GM23338 (cell line): ENCODE results near the gene AKT1S1. TPM values are rescaled to one million over a fixed set of nuclear protein-coding genes. Genes with fewer than 3 reads are reported as not detected.
A peak's percentile ranks its signal among the peaks of the same experiment; 100 is the strongest.

Experiments
- ATAC-seq: fragments of 200-7000 bp; cut with Tn5 transposase; 3 replicates; pipeline ENCODE4 v1.9.1; 2020
- DNase-seq: peaks from one replicate; pipeline ENCODE4 v3.0.0-alpha.2; 2015; ENCODE audit warnings: low spot score
- H2AFZ ChIP-seq: fragments of 200-600 bp; sonication (generic); 2 replicates; pipeline ENCODE4 v1.8.0; 2016; ENCODE audit warnings: antibody characterized with exemption, mild to moderate bottlenecking, moderate library complexity
- H3F3A ChIP-seq: fragments of 200-600 bp; sonication (generic); replicated peaks from 2 replicates; pipeline ENCODE4 v1.8.0; 2017; ENCODE audit warnings: antibody characterized with exemption, mixed run types, low read depth
- H3K27ac ChIP-seq: fragments of 200-600 bp; sonication (generic); 2 replicates; pipeline ENCODE4 v1.6.1; 2016; ENCODE audit warnings: low read depth
- H3K27me3 ChIP-seq: fragments of 200-600 bp; sonication (generic); 2 replicates; pipeline ENCODE4 v1.8.0; 2016; ENCODE audit warnings: mild to moderate bottlenecking, mixed run types, moderate library complexity; ENCODE audit not compliant: insufficient read depth
- H3K36me3 ChIP-seq: fragments of 200-600 bp; sonication (generic); 2 replicates; pipeline ENCODE4 v1.8.0; 2016; ENCODE audit warnings: mild to moderate bottlenecking; ENCODE audit not compliant: insufficient read depth
- H3K4me1 ChIP-seq: fragments of 200-600 bp; sonication (generic); 2 replicates; pipeline ENCODE4 v1.8.0; 2016; ENCODE audit warnings: mild to moderate bottlenecking, moderate library complexity; ENCODE audit not compliant: insufficient read depth
- H3K4me2 ChIP-seq: fragments of 200-600 bp; sonication (generic); 2 replicates; pipeline ENCODE4 v1.7.1; 2017; ENCODE audit warnings: mixed run types
- H3K4me3 ChIP-seq: fragments of 200-600 bp; sonication (generic); 2 replicates; pipeline ENCODE4 v1.6.1; 2016; ENCODE audit warnings: mixed run types
- H3K79me2 ChIP-seq: fragments of 200-600 bp; sonication (generic); replicated peaks from 2 replicates; pipeline ENCODE4 v1.8.0; 2017; ENCODE audit warnings: mild to moderate bottlenecking; ENCODE audit not compliant: insufficient read depth
- H3K9me2 ChIP-seq: fragments of 200-600 bp; sonication (generic); 2 replicates; pipeline ENCODE4 v1.8.0; 2017; ENCODE audit not compliant: insufficient read depth
- H4K20me1 ChIP-seq: fragments of 200-600 bp; sonication (generic); replicated peaks from 2 replicates; pipeline ENCODE4 v1.8.0; 2017; ENCODE audit warnings: mild to moderate bottlenecking; ENCODE audit not compliant: insufficient read depth
- H3K27ac Mint-ChIP-seq: 2 replicates; pipeline ENCODE4 v1.8.0; 2020; ENCODE audit warnings: inconsistent platforms, mild to moderate bottlenecking, moderate library complexity, mixed read lengths
- H3K27me3 Mint-ChIP-seq: 3 replicates; pipeline ENCODE4 v1.8.0; 2022; ENCODE audit warnings: low read depth, mild to moderate bottlenecking, moderate library complexity, mixed read lengths, inconsistent platforms; ENCODE audit not compliant: insufficient read depth, poor library complexity
- H3K36me3 Mint-ChIP-seq: 3 replicates; pipeline ENCODE4 v1.8.0; 2021; ENCODE audit warnings: low read depth, mild to moderate bottlenecking, inconsistent platforms, moderate library complexity, mixed read lengths
- H3K4me1 Mint-ChIP-seq: 3 replicates; pipeline ENCODE4 v1.8.0; 2020; ENCODE audit warnings: mild to moderate bottlenecking, inconsistent platforms, mixed read lengths
- H3K4me3 Mint-ChIP-seq: 3 replicates; pipeline ENCODE4 v1.8.0; 2021; ENCODE audit warnings: moderate library complexity, mild to moderate bottlenecking, inconsistent platforms, mixed read lengths
- H3K9me3 Mint-ChIP-seq: 3 replicates; pipeline ENCODE4 v1.8.0; 2020; ENCODE audit warnings: moderate library complexity, mild to moderate bottlenecking, inconsistent platforms, mixed read lengths
- CREB1 ChIP-seq: fragments of 250-450 bp; sonication (Bioruptor Pico); IDR thresholded peaks from 2 replicates; pipeline ENCODE4 v1.5.0; 2020; ENCODE audit warnings: low read depth, mild to moderate bottlenecking, moderate library complexity
- CTCF ChIP-seq, 2 experiments: fragments of 200-600 bp in 1 of 2; sonication (generic) in 1 of 2; conservative IDR thresholded peaks; 2 replicates each; pipeline versions ENCODE4 v1.5.1 to v1.6.1; 2016 to 2017; ENCODE audit warnings: antibody characterized with exemption in 2 of 2, low read depth in 2 of 2, mild to moderate bottlenecking in 2 of 2, moderate library complexity in 1 of 2
- ETS1 ChIP-seq: IDR thresholded peaks from 2 replicates; pipeline ENCODE4 v1.6.1; 2016; ENCODE audit warnings: antibody characterized with exemption
- EZH2phosphoT487 ChIP-seq: fragments of 200-600 bp; sonication (generic); IDR thresholded peaks from one replicate; pipeline ENCODE4 v1.8.1; 2018; ENCODE audit warnings: antibody characterized with exemption; ENCODE audit not compliant: unreplicated experiment
- JUNB ChIP-seq: IDR thresholded peaks from one replicate; pipeline ENCODE4 v1.6.1; 2016; ENCODE audit warnings: antibody characterized with exemption; ENCODE audit not compliant: unreplicated experiment
- POLR2AphosphoS5 ChIP-seq: IDR thresholded peaks from 2 replicates; pipeline ENCODE4 v1.6.1; 2016; ENCODE audit warnings: antibody characterized with exemption, low read depth
- REST ChIP-seq: IDR thresholded peaks from one replicate; pipeline ENCODE4 v1.6.1; 2018; ENCODE audit warnings: antibody characterized with exemption; ENCODE audit not compliant: unreplicated experiment
- ZNF114 ChIP-seq: fragments of 250-450 bp; sonication (Bioruptor Pico); IDR thresholded peaks from 2 replicates; pipeline ENCODE4 v1.5.0; 2020; ENCODE audit warnings: mild to moderate bottlenecking, moderate library complexity
- polyA plus RNA-seq: library from polyadenylated mRNA; unstranded; fragments of >200 nt; fragmentation: Nextera tagmentation; extraction: Ambion mirVana; gene quantifications from 2 replicates; pipeline ENCODE4 v1.2.1, GENCODE V29; 2016
- total RNA-seq: library from RNA; depleted of rRNA; stranded (reverse); fragments of >200 nt; shearing (Covaris generic); gene quantifications from 2 replicates; pipeline ENCODE4 v1.2.3, GENCODE V29; 2014

The AKT1S1 gene
- total and polyA plus RNA-seq, 2 experiments from 2014 or later, result 21.5 to 28.6 TPM

GRCh38 chr19:49924004-49924880 lies 47.1 kb upstream of the AKT1S1 start:
- H3K36me3 Mint-ChIP-seq, result peaks cover 88% of the 10 kb centered on the region
- H3K27me3 Mint-ChIP-seq, result peaks cover 35% of the 10 kb centered on the region
- H3K4me2 ChIP-seq, result no peak overlapping the region
- peaks cover 63% of the 10 kb centered on the region for H4K20me1 ChIP-seq
- no peak overlapping the region for H3K4me3 ChIP-seq
- ATAC-seq (no peak), DNase-seq (no peak)
- TF ChIP-seq CTCF (conservative IDR thresholded peaks at IDR 0.05; ENCODE audit: low read depth in 2 of 2) (no peak), ETS1 (no peak), POLR2AphosphoS5 (no peak; the same call in 1 of the 2 replicates), JUNB (no peak)
- peaks cover 5% of the 10 kb centered on the region for H3K9me3 Mint-ChIP-seq
- peak overlapping the region; percentile 38; the same call in 1 of the 3 replicates for H3K4me3 Mint-ChIP-seq
- H3K9me2 ChIP-seq, result no peaks in the 10 kb centered on the region
- H3K79me2 ChIP-seq, result peaks cover 100% of the 10 kb centered on the region
- H3K36me3 ChIP-seq, result peaks cover 17% of the 10 kb centered on the region
- H3K27ac Mint-ChIP-seq, result peak overlapping the region; percentile 95
- peaks cover 15% of the 10 kb centered on the region for H3K4me1 ChIP-seq
- 0 out of 2 replicates have a peak overlapping the region, but pooled peaks have one; percentile 26 for H3K27ac ChIP-seq
- H2AFZ ChIP-seq, result no peak overlapping the region
- H3K4me1 Mint-ChIP-seq, result peaks cover 53% of the 10 kb centered on the region
- no peaks in the 10 kb centered on the region for H3K27me3 ChIP-seq
- H3F3A ChIP-seq, result peaks cover 8% of the 10 kb centered on the region; the same call in 1 of the 2 replicates

- Histone ChIP-seq H3K79me2 (peaks cover 98% of the 10 kb centered on the region), H4K20me1 (peaks cover 67% of the 10 kb centered on the region), H3F3A (peaks cover 8% of the 10 kb centered on the region; the same call in 1 of the 2 replicates), H3K36me3 (peaks cover 17% of the 10 kb centered on the region), H3K4me2 (no peak overlapping the region), H3K27ac (no peak overlapping the region), H3K9me2 (no peaks in the 10 kb centered on the region), H3K4me3 (no peak overlapping the region), H3K4me1 (peaks cover 12% of the 10 kb centered on the region), H3K27me3 (no peaks in the 10 kb centered on the region), H2AFZ (no peak overlapping the region)
- peak overlapping the region; percentile 38; the same call in 1 of the 3 replicates for H3K4me3 Mint-ChIP-seq
- H3K27ac Mint-ChIP-seq, result peak overlapping the region; percentile 95
- peaks cover 86% of the 10 kb centered on the region for H3K36me3 Mint-ChIP-seq
- peaks cover 29% of the 10 kb centered on the region for H3K27me3 Mint-ChIP-seq
- no peak for DNase-seq
- no peaks in the 10 kb centered on the region; the same call in 2 of the 3 replicates for H3K9me3 Mint-ChIP-seq
- ATAC-seq, result no peak
- peaks cover 53% of the 10 kb centered on the region for H3K4me1 Mint-ChIP-seq
- TF ChIP-seq CREB1 (CRISPR knock-in tag) (no peak), JUNB (no peak), ZNF114 (no peak), REST (no peak), EZH2phosphoT487 (no peak), ETS1 (no peak)
Observed at GRCh38 chr19:49923055-49924003, 46.2 kb upstream of the AKT1S1 start.
